ENCODE measurements around the gene RRBP1. TPM values are rescaled to one million over a fixed set of nuclear protein-coding genes. Genes with fewer than 3 reads are reported as not detected.
A peak's percentile ranks its signal among the peaks of the same experiment; 100 is the strongest.

Gene RRBP1
- 74.5 TPM for total RNA-seq

GRCh38 chr20:17682103-17682888 lies at the start of gene RRBP1:
TSS of gene RRBP1 (minus strand) at chr20:17682242. CDS start at chr20:17660507, 21,735 bp downstream.
- ATAC-seq: peak; percentile 95

GRCh38 chr20:17731233-17731632 lies 49.2 kb upstream of the RRBP1 start:
- no peak for ATAC-seq

GRCh38 chr20:17730071-17730470 lies 48.0 kb upstream of the RRBP1 start:
- no peak for ATAC-seq

- no peak for ATAC-seq
Observed at GRCh38 chr20:17728074-17728473, 46.0 kb upstream of the RRBP1 start.

- no peak for ATAC-seq
Observed at GRCh38 chr20:17727351-17727750, 45.3 kb upstream of the RRBP1 start.

- no peak for ATAC-seq
Observed at GRCh38 chr20:17726902-17727301, 44.9 kb upstream of the RRBP1 start.

- no peak for ATAC-seq
Observed at GRCh38 chr20:17725094-17725835, 43.2 kb upstream of the RRBP1 start.

GRCh38 chr20:17723301-17723691 lies 41.3 kb upstream of the RRBP1 start:
- no peak for ATAC-seq

GRCh38 chr20:17722493-17723300 lies 40.7 kb upstream of the RRBP1 start:
- ATAC-seq: no peak

GRCh38 chr20:17721802-17722486 lies 39.9 kb upstream of the RRBP1 start:
- no peak for ATAC-seq

- no peak for ATAC-seq
Observed at GRCh38 chr20:17720755-17721154, 38.7 kb upstream of the RRBP1 start.

- no peak for ATAC-seq
Observed at GRCh38 chr20:17716331-17716730, 34.3 kb upstream of the RRBP1 start.

GRCh38 chr20:17715075-17715474 lies 33.0 kb upstream of the RRBP1 start:
- ATAC-seq: no peak

GRCh38 chr20:17714597-17714996 lies 32.6 kb upstream of the RRBP1 start:
- ATAC-seq: no peak

- ATAC-seq: no peak
Observed at GRCh38 chr20:17712708-17713107, 30.7 kb upstream of the RRBP1 start.

- no peak for ATAC-seq
Observed at GRCh38 chr20:17712201-17712600, 30.2 kb upstream of the RRBP1 start.

GRCh38 chr20:17711267-17711627 lies 29.2 kb upstream of the RRBP1 start:
- ATAC-seq: no peak

- no peak for ATAC-seq
Observed at GRCh38 chr20:17710379-17711266, 28.6 kb upstream of the RRBP1 start.

- ATAC-seq: no peak
Observed at GRCh38 chr20:17709361-17710293, 27.6 kb upstream of the RRBP1 start.

- no peak for ATAC-seq
Observed at GRCh38 chr20:17708675-17709360, 26.8 kb upstream of the RRBP1 start.
